ENCODE data around the gene CRYBG3.

The CRYBG3 gene

GRCh38 chr3:97981886-97982285 lies 160.1 kb downstream of the CRYBG3 start:
- DNase-seq, result no peak

GRCh38 chr3:97983933-97984491 lies 162.2 kb downstream of the CRYBG3 start:
- no peak for DNase-seq

- no peak for DNase-seq
Measured at GRCh38 chr3:97987306-97987705, 165.5 kb downstream of the CRYBG3 start.

- DNase-seq, result no peak
Measured at GRCh38 chr3:97988784-97989568, 167.2 kb downstream of the CRYBG3 start.

GRCh38 chr3:97990624-97991292 lies 168.9 kb downstream of the CRYBG3 start:
- DNase-seq, result no peak

- no peak for DNase-seq
Measured at GRCh38 chr3:97991293-97991682, 169.5 kb downstream of the CRYBG3 start.

- DNase-seq, result no peak
Measured at GRCh38 chr3:97992547-97993173, 170.8 kb downstream of the CRYBG3 start.

- DNase-seq, result no peak
Measured at GRCh38 chr3:97993526-97993925, 171.7 kb downstream of the CRYBG3 start.

- DNase-seq, result no peak
Measured at GRCh38 chr3:97994328-97994945, 172.6 kb downstream of the CRYBG3 start.
